GM12892 (cell line): Measurements from ENCODE around the gene ST7.
"Not testable (repeated sequence)": the region's sequence is repeated elsewhere in the genome, so short reads cannot be mapped to it uniquely, and the experiment has no call there.

Source experiments
- DNase-seq: peaks from one replicate; pipeline ENCODE4 v3.0.0; 2011; ENCODE audit not compliant: insufficient read length
- FAIRE-seq: peaks from 2 replicates; lab custom pipeline; 2011; peaks lifted over from hg19 to GRCh38; lab: Jason Lieb, UNC
- POLR2A ChIP-seq: IDR thresholded peaks from 2 replicates; pipeline ENCODE4 v1.6.1; 2011; ENCODE audit warnings: low read depth, low read length, control low read depth
- POLR2AphosphoS5 ChIP-seq: IDR thresholded peaks from 2 replicates; pipeline ENCODE4 v1.6.1; 2011; ENCODE audit warnings: low read depth, low read length, control low read depth
- TAF1 ChIP-seq: IDR thresholded peaks from 2 replicates; pipeline ENCODE4 v1.6.1; 2011; ENCODE audit warnings: low read depth, mild to moderate bottlenecking, control low read depth, low read length, borderline replicate concordance

The ST7 gene

GRCh38 chr7:116951366-116952292 lies 1.7 kb upstream of the ST7 start:
- TF ChIP-seq POLR2AphosphoS5: no peak
- TF ChIP-seq TAF1: no peak
- no peak for TF ChIP-seq POLR2A
- no peak for FAIRE-seq
- DNase-seq: no peak

GRCh38 chr7:116952635-116953371 lies 498 bp upstream of the ST7 start:
- no peak for TF ChIP-seq TAF1
- DNase-seq (no peak), FAIRE-seq (no peak)

- FAIRE-seq: peak; percentile 51
- TF ChIP-seq TAF1 (no peak), POLR2A (peak; percentile 5; the same call in 1 of the 2 replicates), POLR2AphosphoS5 (peak; percentile 64)
- DNase-seq: peak; percentile 13
Observed at GRCh38 chr7:116953906-116954838, 871 bp downstream of the ST7 start.

GRCh38 chr7:116955340-116955739 lies 2.0 kb downstream of the ST7 start:
- no peak for TF ChIP-seq POLR2AphosphoS5
- TF ChIP-seq TAF1: no peak
- TF ChIP-seq POLR2A: no peak
- FAIRE-seq (no peak), DNase-seq (no peak)

- DNase-seq (no peak), FAIRE-seq (peak; percentile 87)
- peak; percentile 48; the same call in 1 of the 2 replicates for TF ChIP-seq POLR2A
- TF ChIP-seq TAF1: no peak
- no peak for TF ChIP-seq POLR2AphosphoS5
Observed at GRCh38 chr7:116955801-116956476, 2.6 kb downstream of the ST7 start.

- FAIRE-seq: peak; percentile 33
- TF ChIP-seq POLR2A (no peak), TAF1 (no peak), POLR2AphosphoS5 (no peak)
Observed at GRCh38 chr7:116956477-116956804, 3.1 kb downstream of the ST7 start.

GRCh38 chr7:116957874-116958273 lies 4.6 kb downstream of the ST7 start:
- peak; percentile 80 for FAIRE-seq
- TF ChIP-seq POLR2A (no peak), POLR2AphosphoS5 (no peak), TAF1 (no peak)
- no peak for DNase-seq

More at GRCh38 chr7:116956477-116956804, 3.1 kb downstream of the ST7 start:
- no peak for DNase-seq

- FAIRE-seq, DNase-seq: not testable (repeated sequence)
Observed at GRCh38 chr7:116961966-116962673, 8.8 kb downstream of the ST7 start.

GRCh38 chr7:116963234-116963633 lies 9.9 kb downstream of the ST7 start:
- no peak for TF ChIP-seq POLR2A
- TF ChIP-seq POLR2AphosphoS5: no peak
- no peak for TF ChIP-seq TAF1
- no peak for DNase-seq
- FAIRE-seq: no peak

GRCh38 chr7:116966601-116967000 lies 13.3 kb downstream of the ST7 start:
- FAIRE-seq: no peak
- DNase-seq: no peak
- no peak for TF ChIP-seq TAF1
